ENCODE results near the gene ACOD1. TPM values are rescaled to one million over a fixed set of nuclear protein-coding genes. Genes with fewer than 3 reads are reported as not detected.
"Not testable (repeated sequence)": the region's sequence is repeated elsewhere in the genome, so short reads cannot be mapped to it uniquely, and the experiment has no call there.

ACOD1 gene
- polyA plus RNA-seq, 1 donor = not detected

DNA sequence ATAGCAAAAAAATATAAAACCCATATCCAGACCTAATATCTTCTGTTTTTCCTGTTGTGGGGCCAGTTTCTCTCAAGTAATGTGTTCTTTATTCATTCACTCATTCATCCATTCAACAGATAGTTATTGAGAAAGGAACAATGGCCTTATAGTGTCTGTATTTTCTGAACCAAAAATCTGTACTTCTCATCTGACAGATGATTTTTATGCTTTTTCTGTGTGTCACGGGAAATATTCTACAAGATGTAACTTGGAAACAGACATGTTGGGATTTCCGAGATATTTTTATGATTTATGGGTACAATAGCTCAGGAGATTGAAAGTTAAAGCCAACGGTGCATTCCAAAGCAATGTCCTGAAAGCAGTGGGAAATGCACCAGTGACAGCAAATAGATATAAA, 5.7 kb downstream of the ACOD1 start:
- no peak for DNase-seq (ENCODE audit: low read depth)

DNA sequence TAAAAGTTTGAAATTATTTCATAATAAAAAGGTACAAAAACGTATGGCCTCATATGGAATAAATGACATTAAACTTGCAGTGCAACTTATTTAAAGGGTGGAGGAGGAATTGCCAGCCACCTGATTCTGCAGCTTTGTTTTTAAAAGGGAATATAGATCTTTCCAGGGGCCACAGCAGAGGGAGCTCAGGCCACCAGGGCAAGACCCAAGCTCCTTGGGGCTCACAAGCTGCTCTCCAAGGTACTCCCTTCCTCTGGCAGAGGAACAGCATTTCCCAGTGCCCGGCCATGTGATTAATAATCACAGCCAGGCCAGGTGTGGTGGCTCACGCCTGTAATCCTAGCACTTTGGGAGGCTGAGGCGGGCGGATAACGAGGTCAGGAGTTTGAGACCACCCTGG, 6.2 kb downstream of the ACOD1 start:
- no peak for DNase-seq (ENCODE audit: low read depth)

DNA sequence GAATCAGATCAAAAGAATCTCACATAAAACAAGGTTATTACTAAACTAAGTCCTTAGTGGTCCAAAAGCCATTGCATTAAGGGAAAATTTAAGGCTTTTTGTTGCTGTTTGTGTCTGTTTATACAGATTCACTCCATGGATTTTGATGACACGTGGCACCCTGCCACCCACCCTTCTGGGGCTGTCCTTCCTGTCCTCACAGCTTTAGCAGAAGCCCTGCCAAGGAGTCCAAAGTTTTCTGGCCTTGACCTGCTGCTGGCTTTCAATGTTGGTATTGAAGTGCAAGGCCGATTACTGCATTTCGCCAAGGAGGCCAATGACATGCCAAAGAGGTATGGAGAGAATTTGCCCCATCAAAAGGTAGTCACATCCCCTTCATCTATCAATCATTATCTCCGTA, 6.9 kb downstream of the ACOD1 start:
- DNase-seq (ENCODE audit: low read depth) = no peak

DNA sequence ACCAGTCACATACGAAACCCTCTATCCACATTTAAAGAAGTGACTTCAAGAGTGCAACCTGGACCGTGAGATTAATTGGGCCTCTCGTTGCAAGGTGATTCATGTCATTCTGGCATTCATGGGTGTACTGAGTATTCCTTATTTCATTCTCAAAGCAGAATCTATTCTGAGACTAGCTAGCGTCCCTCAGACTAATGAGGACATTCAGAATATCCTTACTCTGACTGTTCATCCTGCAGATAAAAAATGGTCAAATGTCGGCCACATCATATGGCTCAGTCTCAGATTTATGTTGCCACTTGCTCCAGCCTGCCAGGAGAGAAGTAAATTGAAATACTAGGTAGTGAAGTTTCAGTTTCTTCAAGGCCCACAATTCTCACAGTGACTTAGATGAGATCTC, 7.3 kb downstream of the ACOD1 start:
- no peak for DNase-seq (ENCODE audit: low read depth)

DNA sequence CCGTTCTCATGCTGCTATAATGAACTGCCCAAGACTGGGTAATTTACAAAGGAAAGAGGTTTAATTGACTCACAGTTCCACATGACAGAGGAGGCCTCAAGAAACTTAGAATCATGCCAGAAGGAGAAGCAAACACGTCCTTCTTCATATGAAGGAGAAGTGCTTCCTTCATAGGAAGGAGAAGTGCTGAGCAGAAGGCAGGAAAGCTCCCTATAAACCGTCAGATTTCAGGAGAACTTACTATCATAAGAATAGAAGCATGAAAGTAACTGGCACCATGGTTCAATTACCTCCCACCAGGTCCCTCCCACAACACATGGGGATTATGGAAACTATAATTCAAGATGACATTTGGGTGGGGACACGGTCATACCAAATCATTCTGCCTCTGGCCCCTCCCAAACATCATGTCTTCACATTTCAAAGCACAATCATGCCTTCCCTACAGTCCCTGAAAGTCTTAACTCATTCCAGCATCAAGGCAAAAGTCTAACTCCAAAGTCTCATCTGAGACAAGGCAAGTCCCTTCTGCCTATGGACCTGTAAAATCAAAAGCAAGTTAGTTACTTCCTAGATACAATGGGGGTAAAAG, 10.6 kb downstream of the ACOD1 start:
- DNase-seq (ENCODE audit: low read depth) = no peak

DNA sequence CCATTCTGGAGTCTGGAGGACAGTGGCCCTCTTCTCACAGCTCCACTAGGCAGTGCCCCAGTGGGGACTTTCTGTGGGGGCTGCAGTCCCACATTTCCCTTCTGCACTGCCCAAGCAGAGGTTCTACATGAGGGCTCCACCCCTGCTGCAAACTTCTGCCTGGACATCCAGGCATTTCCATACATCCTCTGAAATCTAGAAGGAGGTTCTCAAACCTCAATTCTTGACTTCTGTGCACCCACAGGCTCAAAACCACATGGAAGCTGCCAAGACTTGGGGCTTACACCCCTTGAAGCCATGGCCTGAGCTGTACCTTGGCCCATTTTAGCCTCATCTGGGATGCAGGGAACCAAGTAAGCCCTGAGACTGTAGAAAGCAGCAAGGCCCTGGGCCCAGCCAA, 11.4 kb downstream of the ACOD1 start:
- not testable (repeated sequence) for DNase-seq (ENCODE audit: low read depth)

DNA sequence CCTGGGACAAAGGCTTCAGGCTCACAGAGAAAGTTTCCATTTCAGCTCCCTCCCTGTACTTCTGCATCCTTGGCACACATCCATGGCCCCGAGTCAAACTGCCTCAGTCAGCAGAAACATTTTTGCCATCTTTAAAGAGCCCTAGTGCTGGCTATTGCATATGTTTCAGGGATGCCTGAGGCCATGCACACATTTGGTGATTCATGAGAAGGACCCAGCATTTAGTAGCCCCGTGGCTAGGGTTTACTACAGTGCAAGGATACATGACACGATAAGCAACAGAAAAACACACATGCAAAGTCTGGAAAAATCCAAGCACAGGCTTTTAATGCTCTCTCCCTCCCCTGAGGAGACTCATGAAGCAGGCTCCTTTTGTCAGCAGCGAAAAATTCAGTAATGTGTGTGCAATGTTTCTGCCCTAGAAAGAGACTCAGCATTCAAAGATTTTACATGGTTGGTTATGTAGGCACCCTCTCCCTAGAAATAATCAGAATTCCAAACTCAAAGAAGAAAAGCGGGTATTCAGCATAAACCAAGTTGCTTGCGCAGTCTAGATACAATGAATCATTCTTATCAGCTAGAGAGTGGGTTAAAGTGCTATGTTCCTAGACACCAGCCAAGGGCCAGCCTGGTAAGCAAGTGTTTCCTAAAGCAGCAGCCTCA, 17.6 kb downstream of the ACOD1 start:
- DNase-seq (ENCODE audit: low read depth) = peak; percentile 47

DNA sequence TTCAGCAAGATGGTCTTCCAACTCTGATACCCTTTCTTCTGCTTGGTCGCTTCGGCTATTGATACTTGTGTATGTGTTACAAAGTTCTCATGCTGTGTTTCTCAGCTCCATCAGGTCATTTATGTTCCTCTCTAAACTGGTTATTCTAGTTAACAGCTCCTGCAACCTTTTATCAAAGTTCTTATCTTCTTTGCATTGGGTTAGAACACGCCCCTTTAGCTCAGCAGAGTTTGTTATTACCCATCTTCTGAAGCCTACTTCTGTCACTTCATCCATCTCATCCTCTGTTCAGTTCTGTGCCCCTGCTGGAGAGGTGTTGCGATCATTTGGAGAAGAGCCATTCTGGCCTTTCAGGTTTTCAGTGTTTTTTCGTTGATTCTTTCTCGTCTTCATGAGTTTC, 18.7 kb downstream of the ACOD1 start:
- DNase-seq (ENCODE audit: low read depth) = no peak

DNA sequence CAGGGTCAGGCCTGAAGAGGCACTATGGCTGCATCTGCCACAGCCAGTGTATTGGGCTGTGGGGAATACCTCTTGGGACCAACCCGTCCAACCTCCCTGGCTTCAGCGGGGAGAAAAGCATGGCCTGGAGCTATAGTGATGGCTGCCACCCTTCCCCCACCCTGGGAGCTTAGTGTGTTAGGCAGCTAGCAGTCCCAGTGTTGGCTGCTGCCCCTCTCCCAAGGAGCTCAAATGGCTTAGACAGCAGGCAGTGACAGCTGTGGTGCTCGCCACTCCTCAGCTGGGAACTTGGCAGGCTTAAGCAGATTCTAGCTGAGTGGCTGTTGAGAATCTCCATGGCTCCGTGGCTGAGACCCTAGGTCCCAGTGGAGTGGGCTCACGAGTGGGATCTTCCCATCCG, 19.7 kb downstream of the ACOD1 start:
- no peak for DNase-seq (ENCODE audit: low read depth)

DNA sequence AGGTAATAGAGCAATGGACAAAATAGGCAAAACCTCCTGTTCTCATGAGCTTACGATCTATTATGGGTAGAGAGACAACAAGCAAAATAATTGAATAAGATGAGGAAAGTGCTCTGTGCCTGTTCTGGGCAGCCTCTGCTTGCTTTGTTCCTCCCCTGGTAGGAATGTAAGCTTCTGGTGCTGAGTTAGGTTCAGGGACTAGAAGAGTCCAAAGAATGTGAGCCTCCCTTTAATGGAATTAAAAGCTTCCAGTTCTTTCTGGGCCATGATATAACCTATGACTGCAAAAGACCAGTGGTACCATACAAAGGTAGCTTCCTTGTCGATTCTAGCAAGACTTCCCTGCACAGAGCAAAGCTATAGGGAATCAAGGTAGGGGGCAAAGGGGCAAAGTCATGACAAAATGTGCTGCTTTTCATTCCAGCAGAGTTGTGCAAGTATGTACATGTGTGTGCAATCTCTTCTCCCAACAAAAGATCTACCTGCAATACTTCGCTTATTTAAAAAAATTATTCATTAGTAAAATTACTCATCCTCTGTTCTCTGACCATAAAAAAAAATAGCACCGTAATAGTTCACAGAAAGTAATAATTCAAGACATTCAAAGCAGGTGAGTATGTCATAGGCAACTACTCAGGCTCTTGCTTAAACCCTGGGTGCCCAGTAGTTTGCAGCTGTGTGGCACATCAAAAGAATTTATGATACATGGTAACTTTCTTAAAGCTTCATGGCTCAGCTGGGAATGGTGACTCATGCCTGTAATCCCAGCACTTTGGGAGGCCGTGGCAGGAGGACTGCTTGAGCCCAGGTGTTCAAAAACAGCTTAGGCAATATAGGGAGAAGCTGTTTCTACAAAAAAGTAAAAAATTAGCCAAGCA, 21.4 kb downstream of the ACOD1 start:
- no peak for DNase-seq (ENCODE audit: low read depth)

DNA sequence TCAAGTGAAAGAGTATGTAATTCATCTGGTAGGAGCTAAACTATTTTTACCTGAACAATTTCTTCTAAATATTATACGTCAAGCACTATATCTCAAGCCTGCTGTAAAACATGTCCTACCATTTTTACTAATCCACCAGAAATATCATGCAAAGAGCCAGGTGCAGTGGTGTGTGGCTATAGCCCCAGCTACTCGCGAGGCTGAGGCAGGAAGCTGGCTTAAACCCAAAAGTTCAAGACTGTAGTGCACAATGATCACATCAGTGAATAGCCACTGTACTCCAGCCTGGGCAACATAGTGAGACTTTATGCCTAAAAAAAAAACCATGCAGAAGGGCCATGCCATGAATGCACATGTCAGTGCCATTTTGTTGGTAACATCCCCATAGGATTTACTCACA, 22.9 kb downstream of the ACOD1 start:
- no peak for DNase-seq (ENCODE audit: low read depth)

DNA sequence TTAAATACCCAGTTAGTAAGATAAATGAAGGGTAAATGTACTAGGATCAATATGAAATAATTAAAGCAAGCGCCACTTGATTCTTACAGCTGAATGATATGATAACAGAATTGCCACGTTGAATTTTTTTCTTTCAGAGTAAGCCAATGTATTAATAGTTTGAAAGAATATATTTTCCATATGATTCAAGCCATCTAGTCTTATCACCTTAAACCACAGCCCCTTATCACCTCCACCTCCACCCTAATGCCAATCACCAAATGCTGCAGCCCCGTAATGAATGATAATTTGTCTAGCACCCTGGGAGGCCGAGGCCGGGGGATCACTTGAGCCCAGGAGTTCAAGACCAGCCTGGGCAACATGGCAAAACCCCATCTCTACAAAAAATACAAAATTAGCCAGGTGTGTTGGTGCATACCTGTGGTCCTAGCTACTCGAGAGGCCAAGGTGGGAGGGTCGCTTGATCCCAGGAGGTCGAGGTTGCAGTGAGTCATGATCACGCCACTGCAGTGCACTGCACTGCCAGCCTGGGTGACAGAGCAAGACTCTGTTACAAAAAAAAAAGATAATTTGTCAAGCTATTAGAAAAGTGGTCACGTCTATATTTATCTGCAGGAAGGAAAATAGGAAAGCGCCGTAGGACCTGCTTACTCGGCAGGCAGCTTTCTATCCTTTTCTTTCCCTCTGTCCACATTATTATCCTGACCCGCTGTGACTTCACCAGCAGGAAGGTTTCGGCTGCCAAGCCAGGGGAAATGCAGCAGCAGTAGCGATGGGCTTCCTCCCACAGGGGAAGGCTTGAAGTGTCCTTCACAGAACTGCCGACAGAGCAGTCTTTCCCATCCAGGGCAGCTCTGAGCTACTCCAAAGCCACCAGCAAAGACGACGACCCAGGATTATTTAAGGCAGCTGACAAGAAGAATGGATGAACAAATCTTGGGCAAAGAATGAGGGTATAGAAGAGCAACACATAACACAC, 23.8 kb downstream of the ACOD1 start:
- no peak for DNase-seq (ENCODE audit: low read depth)

DNA sequence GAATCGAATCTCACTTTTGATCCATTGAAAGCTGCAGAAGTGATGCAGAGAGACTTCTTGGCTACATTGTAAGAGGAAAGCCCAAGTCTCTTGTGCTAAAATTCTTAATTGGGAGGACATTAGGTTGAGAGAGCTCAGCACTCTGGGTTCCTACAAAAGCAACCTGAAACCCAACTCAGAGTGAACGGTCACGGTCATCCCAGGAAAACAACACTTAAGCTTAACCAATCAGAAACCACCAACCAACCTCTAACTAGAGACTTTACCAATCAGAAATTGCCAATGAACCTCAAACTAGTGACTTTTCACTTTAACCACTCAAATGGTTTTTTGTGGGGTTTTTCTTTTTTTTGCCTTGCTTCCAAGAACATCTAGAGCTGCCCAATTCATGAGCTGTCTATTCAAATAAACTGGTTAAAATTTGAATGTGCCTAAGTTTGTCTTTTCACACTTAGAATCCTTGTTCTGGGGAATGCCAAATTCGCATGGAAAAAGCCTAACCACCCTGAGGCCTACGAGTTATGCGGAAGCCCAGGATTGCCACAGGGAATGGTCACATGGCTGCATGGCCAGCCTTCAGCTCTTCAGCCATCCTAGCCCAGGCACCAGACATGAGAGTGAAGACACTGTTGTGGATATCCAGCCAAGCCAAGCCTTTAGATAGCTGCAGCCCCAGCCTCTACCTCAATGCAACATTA, 25.8 kb downstream of the ACOD1 start:
- no peak for DNase-seq (ENCODE audit: low read depth)

DNA sequence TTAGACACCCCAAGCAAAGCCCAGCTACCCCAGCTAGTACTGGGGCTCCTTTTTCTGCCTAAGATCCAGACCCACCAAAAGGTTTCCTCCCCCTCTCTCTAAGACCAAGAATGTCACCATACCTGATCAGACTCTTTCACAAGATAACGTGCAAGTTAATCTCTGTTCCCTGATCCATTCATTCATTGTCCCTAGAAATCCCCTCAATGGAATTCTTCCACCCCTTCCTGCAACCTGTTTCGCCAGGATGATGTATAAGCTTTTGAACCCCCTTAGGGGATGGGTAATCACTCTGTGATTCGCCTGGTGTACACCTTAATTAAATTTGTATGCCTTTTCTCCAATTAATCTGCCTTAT, 26.3 kb downstream of the ACOD1 start:
- DNase-seq (ENCODE audit: low read depth) = no peak

DNA sequence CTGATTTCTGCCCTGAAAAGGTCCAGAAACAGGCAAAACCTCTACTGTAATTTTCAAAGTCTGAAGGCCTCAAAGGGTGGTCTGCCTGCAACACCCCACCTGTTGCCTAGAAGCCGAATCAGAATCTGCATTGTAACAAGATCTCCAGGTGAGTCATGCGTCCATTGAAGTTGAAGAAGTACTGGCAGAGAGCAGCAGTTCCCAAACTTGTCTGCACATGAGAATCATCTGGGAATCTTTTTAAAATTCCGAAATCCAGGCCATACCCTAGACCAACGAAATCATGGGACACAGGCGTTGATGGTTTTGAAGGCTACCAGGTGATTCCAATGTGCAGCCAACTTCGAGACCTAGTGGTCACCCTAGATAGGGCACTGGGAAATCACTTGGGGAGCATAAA, 27.6 kb downstream of the ACOD1 start:
- DNase-seq (ENCODE audit: low read depth) = no peak

DNA sequence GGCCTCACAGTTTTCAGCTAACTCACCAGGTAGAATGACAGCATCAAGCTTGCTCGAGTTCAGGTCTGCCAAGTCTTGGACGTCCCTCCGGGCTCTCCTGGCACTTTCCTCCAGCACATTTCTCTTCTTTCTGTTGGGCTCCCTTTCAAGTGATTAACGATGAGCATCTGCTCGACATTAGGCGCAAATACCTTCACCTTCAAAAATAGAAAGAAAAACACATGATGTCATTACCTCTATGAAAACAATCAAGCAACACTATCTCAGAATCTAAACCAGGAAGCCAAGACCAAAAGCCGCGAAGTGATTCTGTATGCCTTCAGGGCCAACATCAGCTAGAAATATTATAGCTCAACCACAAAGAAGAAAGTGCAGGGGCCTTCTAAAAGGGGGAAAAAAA, 28.2 kb downstream of the ACOD1 start:
- no peak for DNase-seq (ENCODE audit: low read depth)

DNA sequence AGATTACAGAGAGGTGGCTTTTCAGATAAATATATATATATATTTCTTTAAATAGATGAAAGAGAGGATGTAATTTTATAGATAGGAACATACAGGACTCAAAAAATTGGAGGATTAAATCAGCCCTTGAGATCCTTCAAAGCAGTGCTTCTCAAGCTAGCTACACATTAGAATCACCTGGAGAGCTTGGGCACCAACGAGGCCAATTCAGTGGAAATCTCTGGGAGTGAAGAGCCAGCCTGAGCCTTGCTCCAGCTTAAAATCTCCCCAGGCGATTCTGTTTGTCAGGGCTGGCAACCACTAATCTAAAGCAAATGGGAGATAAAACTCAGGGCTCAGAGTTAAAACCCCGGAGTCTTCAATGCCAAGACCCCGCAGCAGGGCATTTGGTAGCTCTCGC, 28.6 kb downstream of the ACOD1 start:
- no peak for DNase-seq (ENCODE audit: low read depth)

DNA sequence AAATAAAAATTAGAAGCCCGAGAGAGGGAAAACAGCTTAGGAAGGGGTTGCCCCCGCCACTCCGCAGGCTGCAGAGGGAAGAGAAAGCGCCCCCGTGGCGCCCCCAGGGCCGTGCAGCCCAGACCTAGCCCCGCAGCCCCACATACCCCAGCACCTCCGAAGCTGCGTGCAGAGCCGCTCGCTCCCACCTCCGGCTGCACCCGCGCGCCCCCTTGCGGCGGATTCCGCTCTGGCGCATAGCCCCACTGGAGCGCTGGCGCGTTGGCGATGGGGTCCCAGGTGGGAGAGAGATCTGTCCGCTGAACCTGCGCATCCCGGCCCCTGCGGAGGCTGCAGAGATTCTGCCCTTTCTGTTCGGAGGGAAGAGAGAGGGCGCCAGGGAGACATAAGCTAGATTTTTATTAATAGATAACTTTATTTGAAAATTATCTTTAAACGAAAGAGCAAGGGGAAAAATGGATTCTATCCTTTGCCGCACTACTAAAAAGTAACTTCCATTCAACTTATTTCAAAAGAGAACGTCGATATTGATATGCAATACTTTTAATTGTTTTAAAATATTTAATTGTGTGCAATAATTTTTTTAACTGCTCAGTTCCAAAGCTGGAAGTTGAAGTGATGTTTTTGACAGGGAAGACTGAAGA, 31.9 kb downstream of the ACOD1 start:
- DNase-seq (ENCODE audit: low read depth) = no peak

DNA sequence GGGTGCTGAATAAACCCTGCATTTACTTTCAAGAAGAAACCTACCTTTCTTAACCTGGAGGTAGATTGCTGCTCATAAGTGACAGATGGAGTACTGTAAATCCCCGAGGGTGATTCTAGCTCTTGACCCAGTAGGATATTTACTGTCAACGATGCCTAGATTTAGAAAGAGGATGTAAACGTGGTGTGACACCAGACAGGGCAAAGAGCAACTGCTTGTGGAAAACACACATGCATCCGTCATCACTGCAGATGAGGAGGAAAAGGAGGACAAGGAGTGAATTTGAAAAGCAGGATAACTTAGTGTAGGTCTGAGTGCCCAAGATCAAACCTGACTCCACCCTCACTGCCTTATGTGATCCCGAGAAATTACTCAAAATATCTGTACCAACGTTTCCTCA, 33.8 kb downstream of the ACOD1 start:
- no peak for DNase-seq (ENCODE audit: low read depth)

DNA sequence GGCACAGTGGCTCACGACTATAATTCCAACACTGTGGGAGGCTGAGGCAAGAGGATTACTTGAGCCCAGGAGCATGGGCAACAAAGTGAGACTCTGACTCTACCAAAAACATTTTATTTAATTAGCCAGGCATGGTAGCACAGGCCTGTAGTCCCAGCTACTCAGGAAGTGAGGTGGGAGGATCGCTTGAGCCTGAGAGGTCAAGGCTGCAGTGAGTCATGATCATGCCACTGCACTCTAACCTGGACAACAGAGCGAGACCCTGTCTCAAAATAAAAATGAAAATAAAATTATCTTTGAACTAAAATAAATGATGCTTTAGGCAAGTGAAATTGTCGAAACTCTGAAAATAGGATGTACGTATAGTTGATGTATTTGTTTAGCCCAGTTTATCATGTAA, 35.4 kb downstream of the ACOD1 start:
- DNase-seq (ENCODE audit: low read depth) = no peak

DNA sequence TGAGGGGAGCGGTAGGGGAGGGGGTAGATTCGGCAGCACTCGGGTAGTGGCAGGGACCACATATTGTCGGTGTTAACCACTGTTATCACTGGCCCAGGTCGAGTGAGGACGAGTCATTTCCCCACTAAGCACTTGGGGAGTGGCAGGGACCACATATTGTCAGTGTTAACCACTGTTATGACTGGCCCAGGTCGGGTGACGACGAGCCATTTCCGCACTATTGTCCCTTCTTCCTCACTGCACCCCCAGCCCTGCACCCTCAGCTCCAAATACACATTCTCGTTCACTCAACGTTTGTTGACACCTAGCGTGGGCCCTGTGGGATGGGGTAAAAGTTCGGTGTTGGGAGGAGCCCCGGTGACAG, 43.1 kb downstream of the ACOD1 start:
- no peak for DNase-seq (ENCODE audit: low read depth)
